Spinal cord (tissue), 10 donors: ENCODE measurements around the gene ATF2. TPM values are rescaled to one million over a fixed set of nuclear protein-coding genes. Genes with fewer than 3 reads are reported as not detected.
"Not testable (repeated sequence)": the region's sequence is repeated elsewhere in the genome, so short reads cannot be mapped to it uniquely, and the experiment has no call there.

Experiments used
- DNase-seq, 6 donors: peaks; one replicate each; pipeline versions ENCODE4 v3.0.0 to v3.0.0-alpha.2; 2013 to 2015; ENCODE audit warnings: low spot score in 6 of 6, low read depth in 4 of 6
- H3K27ac ChIP-seq: one replicate; pipeline ENCODE4 v1.5.1; 2013; ENCODE audit warnings: low read depth, low read length, control low read depth
- H3K27me3 ChIP-seq: one replicate; pipeline ENCODE4 v1.6.1; 2013; ENCODE audit warnings: low read length; ENCODE audit not compliant: control insufficient read depth, insufficient read depth
- H3K36me3 ChIP-seq: one replicate; pipeline ENCODE4 v1.6.1; 2013; ENCODE audit warnings: low read length; ENCODE audit not compliant: control insufficient read depth, insufficient read depth
- H3K4me1 ChIP-seq: one replicate; pipeline ENCODE4 v1.6.1; 2013; ENCODE audit warnings: low read length; ENCODE audit not compliant: control insufficient read depth, insufficient read depth
- H3K4me3 ChIP-seq: one replicate; pipeline ENCODE4 v1.5.1; 2013; ENCODE audit warnings: low read depth, low read length, control low read depth
- H3K9me3 ChIP-seq: one replicate; pipeline ENCODE4 v1.6.1; 2013; ENCODE audit warnings: low read length; ENCODE audit not compliant: control insufficient read depth, insufficient read depth
- WGBS: methylation state at CpG from one replicate; pipeline ENCODE4 v1.1.5; 2013; ENCODE audit warnings: missing lambda C conversion rate; ENCODE audit not compliant: insufficient coverage; 5-methylcytosine and 5-hydroxymethylcytosine counted together
- polyA plus RNA-seq, 2 donors: library from polyadenylated mRNA; unstranded; fragments of 120-200 nt; gene quantifications; one replicate each; pipeline ENCODE4 v1.2.1, GENCODE V29; 2013; ENCODE audit not compliant: insufficient read length in 2 of 2
- total RNA-seq, 2 donors: library from RNA; depleted of rRNA in 1 of 2; stranded (reverse); fragments of 120-200 nt in 1 of 2; fragments of >200 nt in 1 of 2; gene quantifications; one replicate each; pipeline versions ENCODE4 v1.2.3 to v1.2.4, GENCODE V29; 2013 to 2014
- donor health status: healthy.

ATF2 gene
- total and polyA plus RNA-seq, 4 donors, result 48.7 to 88.1 (median 63.7) TPM

DNA sequence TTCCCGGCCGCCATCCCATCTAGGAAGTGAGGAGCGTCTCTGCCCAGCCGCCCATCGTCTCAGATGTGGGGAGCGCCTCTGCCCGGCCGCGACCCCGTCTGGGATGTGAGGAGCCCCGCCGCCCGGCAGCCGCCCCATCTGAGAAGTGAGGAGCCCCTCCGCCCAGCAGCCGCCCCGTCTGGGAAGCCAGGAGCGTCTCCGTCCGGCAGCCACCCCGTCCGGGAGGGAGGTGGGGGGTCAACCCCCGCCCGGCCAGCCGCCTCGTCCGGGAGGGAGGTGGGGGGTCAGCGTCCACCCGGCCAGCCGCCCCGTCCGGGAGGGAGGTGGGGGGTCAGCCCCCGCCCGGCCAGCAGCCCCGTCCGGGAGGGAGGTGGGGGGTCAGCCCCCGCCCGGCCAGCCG lies 59.9 kb downstream of the ATF2 start:
- H3K4me3 ChIP-seq, H3K27me3 ChIP-seq: not testable (repeated sequence)
- 98% methylated on average over 32 of the region's 39 CpGs for whole genome bisulfite sequencing

DNA sequence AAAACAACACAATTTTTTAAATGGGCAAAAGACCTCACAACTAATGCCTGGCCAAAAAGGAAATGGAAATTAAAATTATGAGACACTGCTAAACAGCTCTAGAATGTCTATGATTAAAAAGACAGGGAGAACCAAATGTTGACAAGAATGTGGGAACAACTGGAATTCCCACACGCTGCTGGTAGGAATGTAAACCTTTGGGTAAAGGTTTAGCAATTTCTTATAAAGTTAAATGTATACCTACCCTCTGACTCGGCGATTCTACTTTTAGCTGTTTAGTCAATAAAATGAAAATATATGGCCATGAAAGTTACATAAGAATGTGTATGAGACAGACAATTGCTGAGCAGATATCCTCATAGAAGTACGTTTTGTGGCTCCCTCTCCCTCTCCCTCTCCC lies 60.9 kb downstream of the ATF2 start:
- no peaks in the 10 kb centered on the region for H3K27me3 ChIP-seq
- H3K27ac ChIP-seq, result no peak overlapping the region
- 83% methylated on average over 1 of the region's 4 CpGs for WGBS
- DNase-seq, result no peak
- H3K4me3 ChIP-seq, result no peak overlapping the region
- no peaks in the 10 kb centered on the region for H3K9me3 ChIP-seq
- peaks cover 21% of the 10 kb centered on the region for H3K36me3 ChIP-seq
- H3K4me1 ChIP-seq, result no peaks in the 10 kb centered on the region

More for the DNA sequence above, 59.9 kb downstream of the ATF2 start:
- H3K4me1 ChIP-seq, H3K27ac ChIP-seq, DNase-seq, H3K9me3 ChIP-seq: not testable (repeated sequence)
- H3K36me3 ChIP-seq, result peaks cover 21% of the 10 kb centered on the region

DNA sequence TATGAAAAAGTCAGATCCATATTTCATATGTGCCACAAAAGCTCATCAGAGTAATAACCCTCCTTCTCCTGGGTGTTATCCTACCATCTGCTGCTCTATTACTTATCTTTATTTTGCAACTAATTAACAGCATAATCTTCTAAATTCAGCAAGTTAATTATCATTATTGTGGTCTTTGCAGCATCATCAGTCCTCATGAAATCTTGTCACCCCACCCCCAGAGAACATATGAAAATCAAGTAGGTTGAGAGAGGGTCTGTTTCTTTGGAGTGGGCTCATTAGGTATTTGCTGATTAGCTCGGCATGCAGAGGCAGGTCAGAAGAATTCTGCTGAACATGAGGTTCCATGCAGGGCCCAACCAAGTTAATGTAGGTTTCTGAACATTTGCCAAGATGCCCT lies 64.8 kb downstream of the ATF2 start:
- peak in 1 of 6 donors; percentile 59 for DNase-seq
- H3K36me3 ChIP-seq, result peaks cover 17% of the 10 kb centered on the region
- WGBS, result 75% methylated on average over 1 of the region's 1 CpG

DNA sequence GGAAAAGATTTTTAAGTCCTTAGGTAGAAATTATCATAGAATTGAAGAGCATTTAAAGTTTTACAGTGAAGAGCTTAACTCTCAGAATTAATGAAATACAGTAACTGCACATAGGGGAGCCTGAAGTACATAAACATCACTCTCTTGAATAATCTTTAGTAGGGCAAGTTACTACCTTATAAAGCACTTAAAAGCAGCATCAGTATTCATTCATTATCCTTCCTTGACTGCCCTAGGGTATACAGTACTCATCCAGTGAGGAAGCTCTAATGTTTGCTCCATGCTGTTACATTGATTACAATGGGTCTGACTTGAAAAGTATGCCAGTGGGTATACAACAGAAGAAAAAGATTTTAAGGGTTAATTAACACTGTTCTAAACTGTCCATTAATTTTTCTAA lies 66.5 kb downstream of the ATF2 start:
- DNase-seq, result peak in 1 of 6 donors; percentile 87
- Histone ChIP-seq H3K9me3 (no peaks in the 10 kb centered on the region), H3K27me3 (no peaks in the 10 kb centered on the region), H3K36me3 (peaks cover 4% of the 10 kb centered on the region), H3K4me3 (no peak overlapping the region), H3K27ac (no peak overlapping the region), H3K4me1 (no peaks in the 10 kb centered on the region)

More for the DNA sequence above, 64.8 kb downstream of the ATF2 start:
- H3K4me1 ChIP-seq, result no peaks in the 10 kb centered on the region
- no peak overlapping the region for H3K27ac ChIP-seq
- no peaks in the 10 kb centered on the region for H3K9me3 ChIP-seq
- H3K27me3 ChIP-seq, result no peaks in the 10 kb centered on the region
- no peak overlapping the region for H3K4me3 ChIP-seq

DNA sequence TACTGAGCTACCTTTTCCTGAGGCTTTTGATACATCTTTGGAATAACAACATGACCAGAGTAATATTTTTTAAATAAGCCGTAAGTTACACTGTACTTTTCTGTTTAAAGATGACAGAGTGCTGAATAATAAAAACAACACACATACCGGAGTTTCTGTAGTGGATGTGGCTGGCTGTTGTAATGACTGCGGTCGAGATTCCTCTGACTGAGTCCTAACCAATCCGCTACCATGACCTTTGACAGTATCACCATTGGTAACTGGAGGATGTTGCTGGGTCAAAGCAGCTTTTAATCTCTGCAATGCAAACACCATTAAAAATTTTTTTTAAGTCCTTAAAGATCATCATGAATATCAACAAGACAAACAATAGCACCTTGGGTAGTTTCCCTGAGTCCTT lies 70.7 kb downstream of the ATF2 start:
- no peaks in the 10 kb centered on the region for H3K27me3 ChIP-seq
- H3K9me3 ChIP-seq, result no peaks in the 10 kb centered on the region
- DNase-seq, result no peak
- no CpG with 5 or more reads among the region's 5 CpGs for WGBS
- no peak overlapping the region for H3K27ac ChIP-seq
- H3K36me3 ChIP-seq, result peaks cover 10% of the 10 kb centered on the region
- H3K4me1 ChIP-seq, result no peaks in the 10 kb centered on the region
- H3K4me3 ChIP-seq, result no peak overlapping the region

DNA sequence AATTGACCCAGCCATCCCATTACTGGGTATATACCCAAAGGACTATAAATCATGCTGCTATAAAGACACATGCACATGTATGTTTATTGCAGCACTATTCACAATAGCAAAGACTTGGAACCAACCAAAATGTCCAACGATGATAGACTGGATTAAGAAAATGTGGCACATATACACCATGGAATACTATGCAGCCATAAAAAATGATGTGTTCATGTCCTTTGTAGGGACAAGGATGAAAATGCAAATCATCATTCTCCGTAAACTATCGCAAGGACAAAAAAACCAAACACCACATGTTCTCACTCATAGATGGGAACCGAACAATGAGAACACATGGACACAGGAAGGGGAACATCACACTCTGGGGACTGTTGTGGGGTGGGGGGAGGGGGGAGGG lies 83.9 kb downstream of the ATF2 start:
- H3K4me1 ChIP-seq, H3K9me3 ChIP-seq, H3K27ac ChIP-seq, H3K27me3 ChIP-seq, DNase-seq, H3K36me3 ChIP-seq, H3K4me3 ChIP-seq: not testable (repeated sequence)
- WGBS, result no CpG with 5 or more reads among the region's 4 CpGs

DNA sequence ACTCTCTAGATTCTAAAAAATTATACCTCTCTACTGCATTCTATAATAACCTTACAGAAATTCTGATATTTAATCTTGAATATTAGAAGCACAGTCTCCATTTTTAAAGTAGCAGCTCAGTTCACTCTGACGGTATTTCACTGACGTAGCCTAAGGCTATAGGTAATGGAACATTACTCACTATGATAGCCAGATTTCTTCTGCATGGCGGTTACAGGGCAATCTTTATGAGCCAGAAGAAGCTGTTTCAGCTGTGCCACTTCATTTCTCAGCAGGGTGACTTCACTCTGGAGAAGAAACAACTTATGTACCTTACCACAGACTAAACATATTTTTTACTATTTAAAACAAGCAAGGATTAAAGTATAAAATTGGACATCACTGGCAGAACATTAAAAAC lies 87.5 kb downstream of the ATF2 start:
- peak in 1 of 6 donors; percentile 84 for DNase-seq
- 60% methylated on average over 2 of the region's 3 CpGs for WGBS
- Histone ChIP-seq H3K27me3 (no peaks in the 10 kb centered on the region), H3K9me3 (no peaks in the 10 kb centered on the region), H3K36me3 (peaks cover 7% of the 10 kb centered on the region), H3K4me3 (no peak overlapping the region), H3K4me1 (no peaks in the 10 kb centered on the region), H3K27ac (no peak overlapping the region)

DNA sequence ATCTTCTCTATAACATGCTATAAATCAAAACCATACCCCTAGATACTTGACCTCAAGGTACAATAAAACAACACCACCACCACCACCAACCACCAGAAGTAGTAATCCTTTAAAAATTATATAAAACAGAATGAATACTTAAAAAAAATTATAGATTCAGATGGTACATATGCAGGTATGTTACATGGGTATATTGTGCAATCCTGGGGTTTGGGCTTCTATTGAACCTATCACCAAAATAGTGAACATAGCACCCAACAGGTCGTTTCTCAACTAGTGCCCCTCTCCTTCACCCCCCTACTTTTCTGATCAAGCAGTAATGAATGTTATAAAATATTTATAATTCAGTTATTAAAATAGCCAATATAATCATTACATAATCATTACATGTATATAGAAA lies 91.7 kb downstream of the ATF2 start:
- H3K27me3 ChIP-seq, result no peaks in the 10 kb centered on the region
- H3K27ac ChIP-seq, result no peak overlapping the region
- H3K4me1 ChIP-seq, result no peaks in the 10 kb centered on the region
- no peak for DNase-seq
- no peak overlapping the region for H3K4me3 ChIP-seq
- no peaks in the 10 kb centered on the region for H3K9me3 ChIP-seq
- no peaks in the 10 kb centered on the region for H3K36me3 ChIP-seq
- WGBS, result no CpG with 5 or more reads among the region's 1 CpG

DNA sequence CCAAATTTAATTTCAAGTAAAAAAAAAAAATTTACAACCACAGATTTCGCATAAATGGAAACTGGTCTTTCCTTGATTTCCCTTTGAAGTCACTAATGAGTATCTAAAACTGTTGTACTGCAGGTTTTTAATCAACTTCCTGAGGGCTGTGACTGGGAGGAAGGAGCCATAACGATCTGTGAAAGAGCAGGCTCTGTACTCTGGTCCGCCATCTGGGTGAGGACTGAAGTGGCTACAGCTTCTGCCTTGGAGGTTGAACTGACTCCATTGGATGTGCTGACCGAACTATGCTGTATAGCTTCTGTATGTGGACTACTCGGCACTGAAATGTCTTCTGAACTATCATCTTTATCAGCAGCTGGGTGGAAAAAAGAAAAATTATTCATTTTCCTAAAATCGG lies 93.5 kb downstream of the ATF2 start:
- no peaks in the 10 kb centered on the region for H3K9me3 ChIP-seq
- no peaks in the 10 kb centered on the region for H3K4me1 ChIP-seq
- H3K4me3 ChIP-seq, result no peak overlapping the region
- WGBS, result 95% methylated on average over 2 of the region's 6 CpGs
- no peak overlapping the region for H3K27ac ChIP-seq
- no peak for DNase-seq
- H3K36me3 ChIP-seq, result no peaks in the 10 kb centered on the region
- no peaks in the 10 kb centered on the region for H3K27me3 ChIP-seq

DNA sequence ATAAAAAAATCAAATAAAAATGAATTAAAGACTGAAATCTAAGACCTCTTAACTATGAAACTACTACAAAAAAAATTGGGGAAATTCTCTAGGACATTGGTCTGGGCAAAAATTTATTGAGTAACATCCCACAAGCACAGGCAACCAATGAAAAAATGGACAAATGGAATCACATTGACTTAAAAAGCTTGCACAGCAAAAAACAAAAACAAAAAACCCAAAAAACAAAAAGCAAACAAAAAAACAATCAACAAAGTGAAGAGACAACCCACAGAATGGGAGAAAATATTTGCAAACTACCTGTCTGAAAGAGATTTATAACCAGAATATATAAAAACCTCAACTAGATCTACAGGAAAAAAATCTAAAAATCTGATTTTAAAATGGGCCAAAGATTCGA lies 99.5 kb downstream of the ATF2 start:
- H3K36me3 ChIP-seq, result peaks cover 4% of the 10 kb centered on the region
- H3K4me1 ChIP-seq, result no peaks in the 10 kb centered on the region
- no peak for DNase-seq
- H3K4me3 ChIP-seq, result no peak overlapping the region
- no peak overlapping the region for H3K27ac ChIP-seq
- WGBS, result no CpG with 5 or more reads among the region's 1 CpG
- no peaks in the 10 kb centered on the region for H3K27me3 ChIP-seq
- H3K9me3 ChIP-seq, result no peaks in the 10 kb centered on the region
